Aorta (tissue), 5 donors: Measurements from ENCODE around the gene FHIT. TPM values are rescaled to one million over a fixed set of nuclear protein-coding genes. Genes with fewer than 3 reads are reported as not detected.
A peak's percentile ranks its signal among the peaks of the same experiment; 100 is the strongest.

Experiments used
- ATAC-seq: fragments of 200-7000 bp; cut with Tn5 transposase; one replicate; pipeline ENCODE4 v1.9.1; 2022; ENCODE audit warnings: moderate library complexity; ENCODE audit not compliant: low FRiP score
- DNase-seq, 2 donors: peaks; one replicate each; pipeline ENCODE4 v3.0.0-alpha.2; 2020
- H3K27ac ChIP-seq, 2 donors: one replicate each; pipeline ENCODE4 v1.5.1; 2013; ENCODE audit warnings: low read length in 2 of 2, mild to moderate bottlenecking in 2 of 2, moderate library complexity in 2 of 2, control low read depth in 1 of 2, inconsistent platforms in 1 of 2, low read depth in 1 of 2
- H3K27me3 ChIP-seq, 2 donors: one replicate each; pipeline ENCODE4 v1.6.1; 2013; ENCODE audit warnings: control low read depth in 1 of 2, low read length in 1 of 2, mild to moderate bottlenecking in 1 of 2, moderate library complexity in 1 of 2; ENCODE audit not compliant: insufficient read depth in 2 of 2, control insufficient read depth in 1 of 2
- H3K36me3 ChIP-seq, 2 donors: one replicate each; pipeline ENCODE4 v1.6.1; 2013; ENCODE audit warnings: control low read depth in 1 of 2, low read length in 1 of 2, mild to moderate bottlenecking in 1 of 2; ENCODE audit not compliant: insufficient read depth in 2 of 2, control insufficient read depth in 1 of 2
- H3K4me1 ChIP-seq, 2 donors: one replicate each; pipeline ENCODE4 v1.6.1; 2013; ENCODE audit warnings: low read length in 2 of 2, control low read depth in 1 of 2, mild to moderate bottlenecking in 1 of 2, moderate library complexity in 1 of 2; ENCODE audit not compliant: insufficient read depth in 2 of 2, control insufficient read depth in 1 of 2
- H3K4me3 ChIP-seq, 2 donors: one replicate each; pipeline ENCODE4 v1.5.1; 2013; ENCODE audit warnings: low read length in 2 of 2, control low read depth in 1 of 2, mild to moderate bottlenecking in 1 of 2
- H3K9me3 ChIP-seq: one replicate; pipeline ENCODE4 v1.6.1; 2013; ENCODE audit warnings: mild to moderate bottlenecking, low read length; ENCODE audit not compliant: control insufficient read depth
- WGBS, 2 donors: extraction: QIAGEN DNeasy Blood & Tissue Kit; methylation state at CpG; one replicate each; pipeline ENCODE4 v1.1.7; 2013; 5-methylcytosine and 5-hydroxymethylcytosine counted together
- intact Hi-C, 2 donors: fragments of 100-400 bp; cut with DNase I; formaldehyde crosslinking; loops; one replicate each; pipeline versions ENCODE4 v1.14.2 to v1.15.0; 2022
- polyA plus RNA-seq, 2 donors: library from polyadenylated mRNA; stranded (reverse); fragments of 200-250 nt; gene quantifications; one replicate each; pipeline ENCODE4 v1.2.3, GENCODE V29; 2013
- total RNA-seq, 2 donors: library from RNA; stranded (reverse); fragmentation: NEBNext Ultra II Directional; extraction: Animal tissue kit (Norgen Biotek cat#: 25700); gene quantifications; one replicate each; pipeline ENCODE4 v1.2.1, GENCODE V29; 2021
- donor health status: healthy with polysubstance abuse.
- donor health status: Bipolar disorder and iron deficiency.
- donor health status: DM: no; HTN: no; CAD: no.
- donor health status: DM: no; HTN: no; CAD: no.
- donor health status: DM: yes; HTN: yes; CAD: no.

FHIT gene
- total and polyA plus RNA-seq, 4 donors = 1.1 to 9.2 (median 3.0) TPM

DNA sequence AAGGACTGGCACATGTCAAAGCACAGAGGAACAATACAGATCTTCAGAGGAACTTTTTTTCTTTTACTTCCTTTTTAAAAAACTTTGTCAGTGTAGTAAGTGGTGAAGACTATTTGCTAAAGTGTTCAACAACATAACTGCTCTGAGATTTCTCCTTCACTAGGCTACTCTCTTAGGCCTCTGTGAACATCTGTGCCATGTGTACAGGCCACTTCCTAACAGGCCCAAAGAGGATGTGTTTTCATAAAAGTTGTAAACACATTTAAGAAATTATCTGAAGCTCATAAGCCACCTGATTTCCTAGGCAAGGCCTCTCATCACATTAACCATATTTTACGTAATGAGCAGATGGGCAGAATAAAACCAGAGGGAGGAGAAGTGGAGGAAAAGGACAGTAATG lies 235.4 kb downstream of the FHIT start:
- Histone ChIP-seq H3K4me1 (no peaks in the 10 kb centered on the region), H3K9me3 (no peaks in the 10 kb centered on the region), H3K36me3 (no peaks in the 10 kb centered on the region), H3K4me3 (no peak overlapping the region), H3K27me3 (no peaks in the 10 kb centered on the region), H3K27ac (no peak overlapping the region)
- intact Hi-C loops = no loop called here
- WGBS, 2 donors = 99 to 100% methylated on average over 1 of the region's 1 CpG
- ATAC-seq (no peak), DNase-seq (no peak)

DNA sequence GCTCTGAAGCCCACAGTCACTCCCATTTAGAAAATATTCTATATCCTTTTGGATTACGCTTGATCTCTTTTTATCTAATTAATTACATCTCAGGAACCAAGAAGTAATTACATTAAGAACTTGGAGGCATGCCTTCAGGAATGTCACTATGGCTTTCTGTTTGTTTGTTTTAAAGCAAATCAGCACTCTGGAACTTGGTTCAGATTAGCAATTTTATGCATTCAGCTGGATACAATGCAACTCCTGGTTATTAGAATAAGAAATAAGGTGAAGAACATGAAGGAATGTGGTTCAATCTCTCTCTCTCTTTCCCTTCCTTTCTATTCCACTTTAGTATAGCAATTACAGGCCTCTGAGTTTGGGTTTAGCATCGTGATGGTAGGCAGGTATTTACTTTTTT lies 235.8 kb downstream of the FHIT start:
- H3K27me3 ChIP-seq = no peaks in the 10 kb centered on the region
- DNase-seq (no peak), ATAC-seq (no peak)
- H3K9me3 ChIP-seq = no peaks in the 10 kb centered on the region
- no peak overlapping the region for H3K4me3 ChIP-seq
- H3K27ac ChIP-seq = no peak overlapping the region
- no peaks in the 10 kb centered on the region for H3K36me3 ChIP-seq
- no peaks in the 10 kb centered on the region for H3K4me1 ChIP-seq
- intact Hi-C loops = no loop called here
- WGBS, 2 donors = 83 to 86% methylated on average over 2 of the region's 2 CpGs

DNA sequence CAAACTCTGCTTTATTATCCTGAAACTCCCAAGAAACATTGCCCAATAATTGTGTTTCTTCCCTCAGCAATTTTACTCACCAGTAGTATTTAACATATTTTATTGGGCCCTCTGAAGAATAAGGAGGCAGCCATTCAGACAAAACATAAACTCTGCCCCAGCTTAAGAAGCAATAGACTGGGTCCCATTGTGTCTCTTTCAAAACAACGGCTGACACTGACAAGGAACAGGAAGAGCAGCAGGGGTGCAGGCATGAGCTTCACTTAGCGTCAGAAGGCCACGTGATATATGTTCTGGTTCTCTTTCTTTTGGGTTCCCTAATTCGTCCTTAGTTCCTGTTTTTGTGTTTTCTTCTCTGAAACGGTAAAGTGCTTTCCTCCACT lies 242.3 kb downstream of the FHIT start:
- no peaks in the 10 kb centered on the region for H3K36me3 ChIP-seq
- no peak for ATAC-seq
- no peak overlapping the region for H3K27ac ChIP-seq
- H3K4me1 ChIP-seq = no peaks in the 10 kb centered on the region
- intact Hi-C loops = no loop called here
- H3K27me3 ChIP-seq = no peaks in the 10 kb centered on the region
- no peaks in the 10 kb centered on the region for H3K9me3 ChIP-seq
- peak in 1 of 2 donors; percentile 55 for DNase-seq
- 51 to 56% methylated on average over 5 of the region's 5 CpGs for WGBS, 2 donors
- no peak overlapping the region for H3K4me3 ChIP-seq

DNA sequence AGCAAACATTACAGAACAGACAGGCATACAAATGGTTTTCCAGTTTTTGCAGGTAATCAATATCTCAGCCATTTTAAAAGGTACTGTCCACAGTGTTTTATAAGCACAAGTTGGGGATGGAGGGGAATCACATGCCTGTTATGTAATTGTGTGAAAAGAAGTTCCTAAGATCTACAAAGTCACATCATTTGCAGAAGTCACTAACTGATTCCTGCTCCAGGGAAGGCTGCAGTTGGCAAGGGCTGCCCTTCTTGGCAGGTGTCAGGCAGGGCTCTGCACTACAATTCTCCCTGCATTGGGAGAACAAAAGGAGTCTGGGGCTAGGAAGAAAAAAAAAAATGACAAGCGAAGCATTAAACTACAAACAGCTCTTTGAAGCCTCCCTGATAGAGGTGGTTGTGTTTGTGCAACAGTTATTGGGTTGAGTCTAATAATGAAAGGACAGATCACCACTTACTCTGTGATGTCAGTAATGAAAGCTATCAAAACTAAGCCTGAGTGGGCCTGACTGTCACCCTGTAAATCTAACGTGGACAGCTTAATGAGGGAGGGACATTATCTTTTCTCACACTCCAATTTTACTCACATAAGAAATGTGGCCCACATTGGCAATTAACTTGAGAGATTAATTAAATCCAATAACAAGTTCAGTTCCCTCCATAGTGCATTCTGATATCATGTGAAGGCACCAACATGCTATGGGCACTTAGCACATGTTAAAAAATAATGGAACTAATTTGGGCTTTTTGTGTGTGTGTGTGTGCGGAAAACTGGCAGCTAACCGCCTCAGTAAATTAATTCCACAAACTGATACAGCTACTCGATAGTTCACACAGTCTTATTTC lies 242.9 kb downstream of the FHIT start:
- no peak for ATAC-seq
- Histone ChIP-seq H3K4me3 (no peak overlapping the region), H3K27ac (no peak overlapping the region), H3K27me3 (no peaks in the 10 kb centered on the region), H3K9me3 (no peaks in the 10 kb centered on the region), H3K4me1 (no peaks in the 10 kb centered on the region), H3K36me3 (no peaks in the 10 kb centered on the region)
- intact Hi-C loops = no loop called here
- no peak for DNase-seq
- 90 to 95% methylated on average over 5 of the region's 5 CpGs for WGBS, 2 donors

DNA sequence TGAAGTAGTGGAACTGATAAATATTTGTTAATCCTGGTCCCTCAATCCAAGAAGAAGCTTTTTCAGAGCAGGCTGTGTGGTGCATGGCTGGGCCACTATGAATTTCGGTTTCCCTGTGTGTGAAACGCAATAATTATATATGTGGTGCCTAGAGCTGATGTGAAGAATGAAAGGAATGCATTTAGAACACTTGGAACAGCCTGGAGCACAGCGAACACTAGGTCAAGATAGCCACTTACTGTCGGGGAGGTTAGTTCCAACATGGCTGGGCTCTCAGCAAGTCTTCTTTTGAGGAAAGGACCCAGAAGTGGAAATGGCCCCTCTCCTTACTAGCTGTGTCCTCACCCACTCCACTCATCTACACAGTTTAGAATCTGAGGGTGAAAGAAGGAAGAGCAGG lies 245.7 kb downstream of the FHIT start:
- intact Hi-C loops = no loop called here
- Histone ChIP-seq H3K27ac (no peak overlapping the region), H3K9me3 (no peaks in the 10 kb centered on the region), H3K4me3 (no peak overlapping the region), H3K4me1 (no peaks in the 10 kb centered on the region), H3K36me3 (no peaks in the 10 kb centered on the region), H3K27me3 (no peaks in the 10 kb centered on the region)
- DNase-seq = no peak
- ATAC-seq = no peak
- WGBS, 2 donors = 46 to 57% methylated on average over 4 of the region's 4 CpGs

DNA sequence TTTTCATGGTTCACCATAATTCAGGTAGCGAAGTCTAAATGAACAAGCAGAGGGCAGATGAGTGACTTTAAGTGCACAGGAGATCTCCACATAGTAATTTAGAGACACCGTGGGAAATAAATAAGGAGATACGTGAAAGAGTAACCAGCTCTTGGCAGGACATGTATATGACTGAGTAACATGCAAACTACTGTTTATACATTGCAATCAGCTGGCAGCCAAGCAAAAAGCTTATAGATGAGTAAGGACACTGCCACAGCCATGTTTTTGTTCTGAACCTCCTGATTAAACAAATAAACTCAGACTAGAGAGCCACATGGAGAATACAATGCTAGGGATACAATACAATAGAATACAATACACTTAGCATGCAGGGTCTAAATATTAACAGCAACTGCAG lies 252.4 kb downstream of the FHIT start:
- peaks cover 2% of the 10 kb centered on the region for H3K9me3 ChIP-seq
- no peaks in the 10 kb centered on the region for H3K36me3 ChIP-seq
- no peaks in the 10 kb centered on the region for H3K27me3 ChIP-seq
- DNase-seq (no peak), ATAC-seq (no peak)
- no peak overlapping the region for H3K4me3 ChIP-seq
- WGBS, 2 donors = 90 to 93% methylated on average over 3 of the region's 3 CpGs
- no peaks in the 10 kb centered on the region for H3K4me1 ChIP-seq
- intact Hi-C loops = no loop called here
- H3K27ac ChIP-seq = no peak overlapping the region

DNA sequence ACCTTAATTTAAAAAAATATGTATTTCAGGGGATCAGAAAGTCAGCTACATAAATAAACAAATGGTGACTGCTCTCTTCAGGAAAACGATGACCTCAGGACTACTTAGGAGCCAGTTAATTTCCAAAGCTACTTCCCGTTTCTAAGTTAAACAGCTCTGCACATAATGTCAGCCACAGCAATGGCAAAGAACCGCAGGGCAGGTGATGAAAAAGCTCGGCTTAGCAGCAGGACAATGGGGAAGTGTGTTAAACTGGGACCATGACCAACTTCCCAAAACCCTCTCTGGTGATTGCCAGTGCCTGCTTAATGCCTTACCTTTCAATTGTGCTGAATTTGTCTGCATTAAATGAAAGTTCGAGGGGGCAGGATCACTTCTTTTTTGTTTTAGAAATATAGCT lies 258.9 kb downstream of the FHIT start:
- Histone ChIP-seq H3K36me3 (no peaks in the 10 kb centered on the region), H3K4me1 (no peaks in the 10 kb centered on the region), H3K4me3 (no peak overlapping the region), H3K27ac (no peak overlapping the region), H3K27me3 (no peaks in the 10 kb centered on the region), H3K9me3 (peaks cover 2% of the 10 kb centered on the region)
- intact Hi-C loops = no loop called here
- ATAC-seq (no peak), DNase-seq (peak in 1 of 2 donors; percentile 68)
- WGBS, 2 donors = 51 to 56% methylated on average over 5 of the region's 5 CpGs

DNA sequence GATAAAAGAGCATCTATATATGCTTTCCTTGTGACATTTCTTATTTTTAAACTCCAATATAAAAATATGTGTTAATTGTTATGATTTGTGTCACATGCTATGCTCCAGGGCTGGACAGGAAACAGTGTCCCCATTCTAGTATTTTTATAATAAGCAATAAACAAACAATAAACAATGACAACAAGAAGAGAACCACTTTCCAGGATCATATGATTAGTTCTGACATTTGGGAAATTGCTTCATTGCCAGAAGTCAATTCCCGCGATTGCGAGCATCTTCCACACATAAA lies 260.9 kb downstream of the FHIT start:
- Histone ChIP-seq H3K4me3 (no peak overlapping the region), H3K9me3 (peaks cover 1% of the 10 kb centered on the region), H3K27ac (no peak overlapping the region), H3K27me3 (no peaks in the 10 kb centered on the region), H3K4me1 (no peaks in the 10 kb centered on the region), H3K36me3 (no peaks in the 10 kb centered on the region)
- WGBS, 2 donors = 88% methylated on average over 3 of the region's 3 CpGs
- DNase-seq = no peak
- no peak for ATAC-seq
- intact Hi-C loops = no loop called here

DNA sequence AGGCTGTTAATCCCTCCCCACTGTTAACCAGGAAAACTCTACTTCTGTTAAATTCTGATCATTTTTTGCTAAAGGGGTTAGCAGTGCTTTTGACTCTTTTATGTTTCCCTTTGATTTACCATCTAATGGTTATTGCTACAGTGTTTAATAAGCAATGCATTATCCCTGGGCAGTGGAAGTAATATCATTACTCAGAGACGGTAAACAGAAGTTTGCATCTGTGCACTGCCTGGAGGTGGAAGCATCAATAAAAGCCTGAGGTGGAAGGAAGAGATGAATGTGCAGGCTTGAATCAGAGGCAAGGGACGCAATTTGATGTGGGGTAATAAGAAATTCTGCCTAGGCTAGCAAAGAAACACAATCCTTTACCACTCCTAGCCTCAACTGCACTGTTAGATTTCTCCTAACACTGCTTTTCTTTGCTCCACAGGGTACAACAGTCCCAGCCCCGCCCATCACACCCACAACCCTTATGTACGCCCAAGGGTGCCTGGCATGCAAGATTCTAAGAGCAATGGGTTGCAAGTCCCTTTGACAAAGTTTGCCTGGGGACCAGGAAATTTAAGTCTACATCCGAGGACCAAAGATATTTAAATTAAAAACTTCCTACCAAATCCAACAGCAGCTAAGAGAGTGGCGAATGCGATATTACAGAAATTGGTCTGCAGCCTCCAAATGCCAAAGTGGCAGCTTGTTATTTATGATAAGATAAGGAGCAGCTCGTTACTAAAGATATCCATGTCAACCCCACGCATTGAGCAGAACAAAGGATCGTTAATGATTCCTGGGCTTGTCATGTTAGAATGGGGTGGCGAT lies 261.4 kb downstream of the FHIT start:
- ATAC-seq (no peak), DNase-seq (no peak)
- intact Hi-C loops = no loop called here
- WGBS, 2 donors = 42 to 45% methylated on average over 11 of the region's 11 CpGs
- no peaks in the 10 kb centered on the region for H3K27me3 ChIP-seq
- no peak overlapping the region for H3K27ac ChIP-seq
- no peak overlapping the region for H3K4me3 ChIP-seq
- H3K9me3 ChIP-seq = no peaks in the 10 kb centered on the region
- no peaks in the 10 kb centered on the region for H3K4me1 ChIP-seq
- H3K36me3 ChIP-seq = no peaks in the 10 kb centered on the region
